Endothelial cell of umbilical vein (primary cell): ENCODE measurements around the gene SORT1. TPM values are rescaled to one million over a fixed set of nuclear protein-coding genes. Genes with fewer than 3 reads are reported as not detected.

Experiments
- BruUV-seq: library from RNA; stranded (reverse); fragments of 400-500 nt; replicated peaks from 2 replicates; lab custom pipeline; 2021; lab: Mats Ljungman, UMichigan
- CTCF ChIA-PET: fragments of 300-600, 350-600 bp; sonication (Branson Sonifier 250); formaldehyde crosslinking; loops from one replicate; lab custom pipeline; 2021; ENCODE audit warnings: antibody characterized with exemption, inconsistent platforms; lab: Charles Lee
- POLR2A ChIA-PET: fragments of 300-600, 350-600 bp; sonication (Branson Sonifier 250); formaldehyde crosslinking; loops from one replicate; lab custom pipeline; 2021; ENCODE audit warnings: antibody characterized with exemption, inconsistent platforms; lab: Charles Lee
- DNase-seq: peaks from one replicate; pipeline ENCODE4 v3.0.0-alpha.2; 2011; ENCODE audit warnings: low read depth, low spot score
- FAIRE-seq: peaks from 2 replicates; lab custom pipeline; 2011; peaks lifted over from hg19 to GRCh38; lab: Jason Lieb, UNC
- H2AFZ ChIP-seq: 2 replicates; pipeline ENCODE4 v1.6.0; 2012; ENCODE audit warnings: low read depth, low read length, control low read depth, inconsistent platforms
- H3K27ac ChIP-seq: 2 replicates; pipeline ENCODE4 v1.5.1; 2011; ENCODE audit warnings: low read depth, mild to moderate bottlenecking, control low read depth, low read length, moderate library complexity; ENCODE audit not compliant: insufficient read depth
- H3K27me3 ChIP-seq, 2 experiments: 2 replicates each; pipeline versions ENCODE4 v1.6.0 to v1.6.1; 2011; ENCODE audit warnings: low read length in 2 of 2, mixed read lengths in 1 of 2; ENCODE audit not compliant: control insufficient read depth in 2 of 2, insufficient read depth in 2 of 2
- H3K36me3 ChIP-seq, 2 experiments: 2 replicates in 1 of 2; 3 replicates in 1 of 2; pipeline ENCODE4 v1.5.1; 2011; ENCODE audit warnings: low read length in 2 of 2, mild to moderate bottlenecking in 1 of 2, moderate library complexity in 1 of 2; ENCODE audit not compliant: control insufficient read depth in 2 of 2, insufficient read depth in 2 of 2; ENCODE audit errors: extremely low read depth in 1 of 2
- H3K4me1 ChIP-seq: 3 replicates; pipeline ENCODE4 v1.5.1; 2011; ENCODE audit warnings: mild to moderate bottlenecking, low read length; ENCODE audit not compliant: control insufficient read depth, insufficient read depth; ENCODE audit errors: extremely low read depth
- H3K4me2 ChIP-seq: 2 replicates; pipeline ENCODE4 v1.6.1; 2011; ENCODE audit warnings: low read length, control low read depth, mixed read lengths; ENCODE audit not compliant: insufficient read depth
- H3K4me3 ChIP-seq, 3 experiments: fragments of 200-600 bp in 1 of 3; sonication (generic), shearing (Covaris generic) in 1 of 3; replicated peaks in 1 of 3; 2 replicates each; pipeline ENCODE4 v1.5.1; 2011 to 2016; ENCODE audit warnings: control low read depth in 3 of 3, low read length in 3 of 3, mild to moderate bottlenecking in 2 of 3, inconsistent platforms in 1 of 3, low read depth in 1 of 3, moderate library complexity in 1 of 3; ENCODE audit not compliant: insufficient read depth in 1 of 3
- H3K79me2 ChIP-seq: 2 replicates; pipeline ENCODE4 v1.6.0; 2012; ENCODE audit warnings: low read length, inconsistent platforms; ENCODE audit not compliant: control insufficient read depth, insufficient read depth
- H3K9ac ChIP-seq: replicated peaks from 2 replicates; pipeline ENCODE3; 2011; ENCODE audit warnings: low read length, control low read depth; ENCODE audit not compliant: insufficient read depth; ENCODE audit errors: extremely low read depth
- H3K9me1 ChIP-seq: replicated peaks from 3 replicates; pipeline ENCODE4 v1.6.0; 2011; ENCODE audit warnings: mild to moderate bottlenecking, low read length; ENCODE audit not compliant: control insufficient read depth, insufficient read depth; ENCODE audit errors: extremely low read depth
- H3K9me3 ChIP-seq: replicated peaks from 2 replicates; pipeline ENCODE4 v1.5.1; 2012; ENCODE audit warnings: low read length, inconsistent platforms; ENCODE audit not compliant: control insufficient read depth, insufficient read depth
- H4K20me1 ChIP-seq: replicated peaks from 2 replicates; pipeline ENCODE3; 2011; ENCODE audit warnings: mild to moderate bottlenecking, low read length; ENCODE audit not compliant: control insufficient read depth, insufficient read depth; ENCODE audit errors: extremely low read depth
- EZH2 ChIP-seq: IDR thresholded peaks from 2 replicates; pipeline ENCODE4 v1.6.1; 2012; ENCODE audit warnings: borderline replicate concordance, low read depth, mild to moderate bottlenecking, moderate library complexity, low read length, inconsistent platforms; ENCODE audit not compliant: severe bottlenecking
- FOS ChIP-seq: IDR thresholded peaks from 2 replicates; pipeline ENCODE4 v1.6.1; 2011; ENCODE audit warnings: mild to moderate bottlenecking, low read length, moderate library complexity, borderline replicate concordance; ENCODE audit not compliant: insufficient read depth
- GATA2 ChIP-seq: IDR thresholded peaks from 2 replicates; pipeline ENCODE4 v1.7.0; 2011; ENCODE audit warnings: low read depth, mild to moderate bottlenecking, moderate library complexity, mixed read lengths, low read length; ENCODE audit not compliant: insufficient read length, insufficient read depth
- JUN ChIP-seq: IDR thresholded peaks from 2 replicates; pipeline ENCODE4 v1.6.1; 2011; ENCODE audit warnings: borderline replicate concordance, low read depth; ENCODE audit not compliant: insufficient read length, insufficient read depth
- MYC ChIP-seq: IDR thresholded peaks from one replicate; pipeline ENCODE4 v1.6.1; 2011; ENCODE audit warnings: mild to moderate bottlenecking, low read depth, low read length
- POLR2A ChIP-seq: IDR thresholded peaks from 2 replicates; pipeline ENCODE4 v1.6.1; 2012; ENCODE audit warnings: low read depth, mild to moderate bottlenecking, control low read depth, low read length
- POLR2AphosphoS5 ChIP-seq: IDR thresholded peaks from 2 replicates; pipeline ENCODE4 v1.6.1; 2012; ENCODE audit warnings: low read depth, mild to moderate bottlenecking, control low read depth, low read length, moderate library complexity; ENCODE audit not compliant: insufficient read depth
- dilution Hi-C: fragments of 300-500 bp; cut with MboI; formaldehyde crosslinking; loops from one replicate; pipeline ENCODE4 v1.15.0; 2019; ENCODE audit warnings: low sequenced_read_pairs; ENCODE audit not compliant: extremely low pct_ligation_motif_present
- intact Hi-C: fragments of 100-400 bp; cut with micrococcal nuclease; formaldehyde crosslinking; loops from one replicate; pipeline ENCODE4 v1.10.0; 2022
- polyA plus RNA-seq, 4 experiments: library from polyadenylated mRNA; depleted of rRNA in 3 of 4; stranded (reverse) in 3 of 4; unstranded in 1 of 4; fragments of >200 nt; gene quantifications; 2 replicates each; pipeline versions ENCODE4 v1.2.1 to v1.2.3, GENCODE V29; 2011 to 2012; ENCODE audit warnings: missing spikeins in 1 of 4
- total RNA-seq: library from RNA; stranded (reverse); gene quantifications from 2 replicates; pipeline ENCODE4 v1.2.3, GENCODE V29; 2021
- TF ChIP-seq, protein P1 (sequence below): IDR thresholded peaks from 2 replicates; pipeline ENCODE4 v1.6.1; 2011; ENCODE audit not compliant: insufficient read depth, insufficient read length
- TF ChIP-seq, protein P2 (sequence below), 2 donors: IDR thresholded peaks; 1 replicate in 1 of 2; 2 replicates in 1 of 2; pipeline ENCODE4 v1.5.1; 2011; ENCODE audit warnings: low read length in 2 of 2, mild to moderate bottlenecking in 2 of 2, moderate library complexity in 2 of 2, control low read depth in 1 of 2, inconsistent platforms in 1 of 2, low read depth in 1 of 2; ENCODE audit not compliant: insufficient read depth in 1 of 2; ENCODE audit errors: extremely low read depth in 1 of 2

Gene SORT1
- total and polyA plus RNA-seq, 2 donors (not counting 3 experiments of a cell fraction or from before 2014, with no cell fraction given) = 6.8 to 17.8 TPM

DNA sequence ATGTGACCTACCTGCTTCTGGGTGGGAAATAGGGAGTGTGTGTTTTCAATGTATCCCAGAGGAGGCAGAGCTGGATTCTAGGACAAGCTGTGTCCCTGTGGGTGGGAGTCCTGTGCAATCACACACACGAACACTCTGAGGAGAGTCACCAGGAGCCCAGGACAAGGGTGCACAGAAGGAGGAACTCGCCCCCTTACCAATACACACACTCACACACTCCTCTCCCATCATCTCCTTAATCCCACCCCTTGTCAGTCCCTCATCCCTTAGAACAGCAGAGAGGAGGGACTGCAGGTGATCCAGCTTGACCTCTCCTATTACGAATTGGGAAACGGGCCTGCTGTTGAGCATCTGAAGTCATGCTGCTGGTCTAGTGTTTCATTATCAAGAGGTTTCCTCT lies 82.4 kb downstream of the SORT1 start:
- CTCF ChIA-PET = interaction anchor here (1.4 kb wide), 1 partner anchor 83 kb away, joined by 4 read pairs; no protein-coding TSS in a partner anchor
- intact Hi-C loops (no loop called here), dilution Hi-C loops (no loop called here)
- Histone ChIP-seq H3K9me1 (no peaks in the 10 kb centered on the region), H3K4me3 (no peak overlapping the region), H3K9me3 (no peaks in the 10 kb centered on the region), H3K27ac (no peak overlapping the region), H3K79me2 (no peaks in the 10 kb centered on the region), H3K4me1 (no peaks in the 10 kb centered on the region), H4K20me1 (no peaks in the 10 kb centered on the region), H3K9ac (no peak overlapping the region), H2AFZ (no peak overlapping the region), H3K4me2 (no peak overlapping the region), H3K36me3 (no peaks in the 10 kb centered on the region), H3K27me3 (peaks cover 3 to 6% of the 10 kb centered on the region in 2 experiments)
- no peak for TF ChIP-seq EZH2
- TF ChIP-seq, protein P1, sequence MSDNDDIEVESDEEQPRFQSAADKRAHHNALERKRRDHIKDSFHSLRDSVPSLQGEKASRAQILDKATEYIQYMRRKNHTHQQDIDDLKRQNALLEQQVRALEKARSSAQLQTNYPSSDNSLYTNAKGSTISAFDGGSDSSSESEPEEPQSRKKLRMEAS = no peak
- TF ChIP-seq, protein P2, sequence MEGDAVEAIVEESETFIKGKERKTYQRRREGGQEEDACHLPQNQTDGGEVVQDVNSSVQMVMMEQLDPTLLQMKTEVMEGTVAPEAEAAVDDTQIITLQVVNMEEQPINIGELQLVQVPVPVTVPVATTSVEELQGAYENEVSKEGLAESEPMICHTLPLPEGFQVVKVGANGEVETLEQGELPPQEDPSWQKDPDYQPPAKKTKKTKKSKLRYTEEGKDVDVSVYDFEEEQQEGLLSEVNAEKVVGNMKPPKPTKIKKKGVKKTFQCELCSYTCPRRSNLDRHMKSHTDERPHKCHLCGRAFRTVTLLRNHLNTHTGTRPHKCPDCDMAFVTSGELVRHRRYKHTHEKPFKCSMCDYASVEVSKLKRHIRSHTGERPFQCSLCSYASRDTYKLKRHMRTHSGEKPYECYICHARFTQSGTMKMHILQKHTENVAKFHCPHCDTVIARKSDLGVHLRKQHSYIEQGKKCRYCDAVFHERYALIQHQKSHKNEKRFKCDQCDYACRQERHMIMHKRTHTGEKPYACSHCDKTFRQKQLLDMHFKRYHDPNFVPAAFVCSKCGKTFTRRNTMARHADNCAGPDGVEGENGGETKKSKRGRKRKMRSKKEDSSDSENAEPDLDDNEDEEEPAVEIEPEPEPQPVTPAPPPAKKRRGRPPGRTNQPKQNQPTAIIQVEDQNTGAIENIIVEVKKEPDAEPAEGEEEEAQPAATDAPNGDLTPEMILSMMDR (IDR thresholded peaks at IDR 0.05; ENCODE audit: extremely low read depth in 1 of 2, insufficient read depth in 1 of 2, low read depth in 1 of 2, low read length in 2 of 2) = no peak
- no peak for TF ChIP-seq POLR2A
- no peak for TF ChIP-seq POLR2AphosphoS5
- no peak for TF ChIP-seq GATA2
- no peak for TF ChIP-seq MYC
- no peak for TF ChIP-seq FOS
- TF ChIP-seq JUN = no peak
- FAIRE-seq = no peak
- BruUV-seq = no TSS peak
- DNase-seq = no peak
- POLR2A ChIA-PET = no interaction called here
